ENCODE data around the gene PCBP3.

DNA sequence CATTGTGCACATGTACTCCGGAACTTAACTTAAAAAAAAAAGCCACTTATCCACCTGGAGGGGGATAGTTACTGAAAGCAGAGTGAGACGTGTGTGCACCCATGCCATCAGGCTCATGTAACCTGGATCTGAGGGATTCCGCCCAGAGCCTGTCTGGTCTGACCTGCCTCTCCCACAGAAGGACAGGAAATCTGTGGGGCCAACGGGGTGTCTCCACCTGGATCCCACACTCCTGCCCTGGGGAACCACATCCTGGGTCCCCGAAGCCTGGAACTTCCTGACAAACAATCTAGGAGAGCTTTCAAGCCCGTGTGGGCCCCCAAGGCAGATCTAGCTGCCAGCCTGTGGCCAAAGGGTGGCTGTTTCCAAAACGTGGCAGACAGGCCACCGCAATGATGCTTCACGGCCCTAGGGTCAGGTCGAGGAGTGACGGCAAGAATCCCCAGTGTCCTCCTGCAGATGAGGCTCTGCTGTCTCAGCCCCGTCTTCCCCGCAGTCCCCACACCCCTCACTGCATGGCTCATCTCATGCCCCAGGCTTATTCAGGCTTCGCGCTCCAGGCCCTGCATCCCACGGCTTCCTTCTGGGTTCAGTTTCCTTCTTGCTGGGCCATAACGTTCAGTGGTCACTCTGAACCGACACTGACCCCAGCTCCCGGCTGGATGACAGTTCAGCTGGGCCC, 21.0 kb upstream of the PCBP3 start:
- TF ChIP-seq, protein P1, sequence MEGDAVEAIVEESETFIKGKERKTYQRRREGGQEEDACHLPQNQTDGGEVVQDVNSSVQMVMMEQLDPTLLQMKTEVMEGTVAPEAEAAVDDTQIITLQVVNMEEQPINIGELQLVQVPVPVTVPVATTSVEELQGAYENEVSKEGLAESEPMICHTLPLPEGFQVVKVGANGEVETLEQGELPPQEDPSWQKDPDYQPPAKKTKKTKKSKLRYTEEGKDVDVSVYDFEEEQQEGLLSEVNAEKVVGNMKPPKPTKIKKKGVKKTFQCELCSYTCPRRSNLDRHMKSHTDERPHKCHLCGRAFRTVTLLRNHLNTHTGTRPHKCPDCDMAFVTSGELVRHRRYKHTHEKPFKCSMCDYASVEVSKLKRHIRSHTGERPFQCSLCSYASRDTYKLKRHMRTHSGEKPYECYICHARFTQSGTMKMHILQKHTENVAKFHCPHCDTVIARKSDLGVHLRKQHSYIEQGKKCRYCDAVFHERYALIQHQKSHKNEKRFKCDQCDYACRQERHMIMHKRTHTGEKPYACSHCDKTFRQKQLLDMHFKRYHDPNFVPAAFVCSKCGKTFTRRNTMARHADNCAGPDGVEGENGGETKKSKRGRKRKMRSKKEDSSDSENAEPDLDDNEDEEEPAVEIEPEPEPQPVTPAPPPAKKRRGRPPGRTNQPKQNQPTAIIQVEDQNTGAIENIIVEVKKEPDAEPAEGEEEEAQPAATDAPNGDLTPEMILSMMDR (IDR thresholded peaks at IDR 0.05 in 4 of 5, conservative IDR thresholded peaks at IDR 0.05 in 1 of 5): no peak
- TF ChIP-seq POLR2A (IDR thresholded peaks at IDR 0.05): no peak

Measured in gastrocnemius medialis (tissue), 4 donors.